GM23338 (cell line): ENCODE data around the gene PRSS27. TPM values are rescaled to one million over a fixed set of nuclear protein-coding genes. Genes with fewer than 3 reads are reported as not detected.
A peak's percentile ranks its signal among the peaks of the same experiment; 100 is the strongest.
"Not testable (repeated sequence)": the region's sequence is repeated elsewhere in the genome, so short reads cannot be mapped to it uniquely, and the experiment has no call there.

Experiments used
- ATAC-seq: fragments of 200-7000 bp; cut with Tn5 transposase; 3 replicates; pipeline ENCODE4 v1.9.1; 2020
- DNase-seq: peaks from one replicate; pipeline ENCODE4 v3.0.0-alpha.2; 2015; ENCODE audit warnings: low spot score
- H2AFZ ChIP-seq: fragments of 200-600 bp; sonication (generic); 2 replicates; pipeline ENCODE4 v1.8.0; 2016; ENCODE audit warnings: antibody characterized with exemption, mild to moderate bottlenecking, moderate library complexity
- H3F3A ChIP-seq: fragments of 200-600 bp; sonication (generic); replicated peaks from 2 replicates; pipeline ENCODE4 v1.8.0; 2017; ENCODE audit warnings: antibody characterized with exemption, mixed run types, low read depth
- H3K27ac ChIP-seq: fragments of 200-600 bp; sonication (generic); 2 replicates; pipeline ENCODE4 v1.6.1; 2016; ENCODE audit warnings: low read depth
- H3K27me3 ChIP-seq: fragments of 200-600 bp; sonication (generic); 2 replicates; pipeline ENCODE4 v1.8.0; 2016; ENCODE audit warnings: mild to moderate bottlenecking, mixed run types, moderate library complexity; ENCODE audit not compliant: insufficient read depth
- H3K36me3 ChIP-seq: fragments of 200-600 bp; sonication (generic); 2 replicates; pipeline ENCODE4 v1.8.0; 2016; ENCODE audit warnings: mild to moderate bottlenecking; ENCODE audit not compliant: insufficient read depth
- H3K4me1 ChIP-seq: fragments of 200-600 bp; sonication (generic); 2 replicates; pipeline ENCODE4 v1.8.0; 2016; ENCODE audit warnings: mild to moderate bottlenecking, moderate library complexity; ENCODE audit not compliant: insufficient read depth
- H3K4me2 ChIP-seq: fragments of 200-600 bp; sonication (generic); 2 replicates; pipeline ENCODE4 v1.7.1; 2017; ENCODE audit warnings: mixed run types
- H3K4me3 ChIP-seq: fragments of 200-600 bp; sonication (generic); 2 replicates; pipeline ENCODE4 v1.6.1; 2016; ENCODE audit warnings: mixed run types
- H3K79me2 ChIP-seq: fragments of 200-600 bp; sonication (generic); replicated peaks from 2 replicates; pipeline ENCODE4 v1.8.0; 2017; ENCODE audit warnings: mild to moderate bottlenecking; ENCODE audit not compliant: insufficient read depth
- H3K9me2 ChIP-seq: fragments of 200-600 bp; sonication (generic); 2 replicates; pipeline ENCODE4 v1.8.0; 2017; ENCODE audit not compliant: insufficient read depth
- H4K20me1 ChIP-seq: fragments of 200-600 bp; sonication (generic); replicated peaks from 2 replicates; pipeline ENCODE4 v1.8.0; 2017; ENCODE audit warnings: mild to moderate bottlenecking; ENCODE audit not compliant: insufficient read depth
- H3K27ac Mint-ChIP-seq: 2 replicates; pipeline ENCODE4 v1.8.0; 2020; ENCODE audit warnings: inconsistent platforms, mild to moderate bottlenecking, moderate library complexity, mixed read lengths
- H3K27me3 Mint-ChIP-seq: 3 replicates; pipeline ENCODE4 v1.8.0; 2022; ENCODE audit warnings: low read depth, mild to moderate bottlenecking, moderate library complexity, mixed read lengths, inconsistent platforms; ENCODE audit not compliant: insufficient read depth, poor library complexity
- H3K36me3 Mint-ChIP-seq: 3 replicates; pipeline ENCODE4 v1.8.0; 2021; ENCODE audit warnings: low read depth, mild to moderate bottlenecking, inconsistent platforms, moderate library complexity, mixed read lengths
- H3K4me1 Mint-ChIP-seq: 3 replicates; pipeline ENCODE4 v1.8.0; 2020; ENCODE audit warnings: mild to moderate bottlenecking, inconsistent platforms, mixed read lengths
- H3K4me3 Mint-ChIP-seq: 3 replicates; pipeline ENCODE4 v1.8.0; 2021; ENCODE audit warnings: moderate library complexity, mild to moderate bottlenecking, inconsistent platforms, mixed read lengths
- H3K9me3 Mint-ChIP-seq: 3 replicates; pipeline ENCODE4 v1.8.0; 2020; ENCODE audit warnings: moderate library complexity, mild to moderate bottlenecking, inconsistent platforms, mixed read lengths
- ETS1 ChIP-seq: IDR thresholded peaks from 2 replicates; pipeline ENCODE4 v1.6.1; 2016; ENCODE audit warnings: antibody characterized with exemption
- EZH2phosphoT487 ChIP-seq: fragments of 200-600 bp; sonication (generic); IDR thresholded peaks from one replicate; pipeline ENCODE4 v1.8.1; 2018; ENCODE audit warnings: antibody characterized with exemption; ENCODE audit not compliant: unreplicated experiment
- JUNB ChIP-seq: IDR thresholded peaks from one replicate; pipeline ENCODE4 v1.6.1; 2016; ENCODE audit warnings: antibody characterized with exemption; ENCODE audit not compliant: unreplicated experiment
- ZNF114 ChIP-seq: fragments of 250-450 bp; sonication (Bioruptor Pico); IDR thresholded peaks from 2 replicates; pipeline ENCODE4 v1.5.0; 2020; ENCODE audit warnings: mild to moderate bottlenecking, moderate library complexity
- polyA plus RNA-seq: library from polyadenylated mRNA; unstranded; fragments of >200 nt; fragmentation: Nextera tagmentation; extraction: Ambion mirVana; gene quantifications from 2 replicates; pipeline ENCODE4 v1.2.1, GENCODE V29; 2016
- total RNA-seq: library from RNA; depleted of rRNA; stranded (reverse); fragments of >200 nt; shearing (Covaris generic); gene quantifications from 2 replicates; pipeline ENCODE4 v1.2.3, GENCODE V29; 2014

The PRSS27 gene
- total and polyA plus RNA-seq, 2 experiments from 2014 or later: 0.73 to 1.6 TPM

- TF ChIP-seq ETS1 (peak; percentile 94), ZNF114 (CRISPR knock-in tag) (no peak), JUNB (no peak), EZH2phosphoT487 (no peak)
Measured at GRCh38 chr16:2682209-2683021, 37.6 kb downstream of the PRSS27 start, which contains the start of gene KCTD5 (continued).

- H3K79me2 ChIP-seq: peaks cover 32% of the 10 kb centered on the region
- H3F3A ChIP-seq, H3K4me1 Mint-ChIP-seq, H3K4me1 ChIP-seq, ATAC-seq, DNase-seq, H3K4me3 Mint-ChIP-seq, H3K36me3 ChIP-seq, H3K9me2 ChIP-seq, H3K27ac ChIP-seq, H3K4me3 ChIP-seq, H3K4me2 ChIP-seq, H3K27me3 ChIP-seq, H3K9me3 Mint-ChIP-seq, H4K20me1 ChIP-seq, H2AFZ ChIP-seq, H3K27me3 Mint-ChIP-seq, H3K27ac Mint-ChIP-seq: not testable (repeated sequence)
- peaks cover 16% of the 10 kb centered on the region; the same call in 2 of the 3 replicates for H3K36me3 Mint-ChIP-seq
Measured at GRCh38 chr16:2680360-2680759, 39.7 kb downstream of the PRSS27 start.

- not testable (repeated sequence) for H3K27me3 Mint-ChIP-seq, H3K4me1 Mint-ChIP-seq, H3K4me3 ChIP-seq, H3K9me2 ChIP-seq, H3K36me3 ChIP-seq, DNase-seq, H3K27me3 ChIP-seq, H3K27ac ChIP-seq, H3K27ac Mint-ChIP-seq, H3K4me1 ChIP-seq, H3K4me2 ChIP-seq, ATAC-seq, H3K4me3 Mint-ChIP-seq, H4K20me1 ChIP-seq, H2AFZ ChIP-seq, H3K9me3 Mint-ChIP-seq, H3F3A ChIP-seq
- peaks cover 31% of the 10 kb centered on the region for H3K79me2 ChIP-seq
- H3K36me3 Mint-ChIP-seq: peaks cover 16% of the 10 kb centered on the region; the same call in 2 of the 3 replicates
Measured at GRCh38 chr16:2679902-2680301, 40.1 kb downstream of the PRSS27 start.

- DNase-seq, H3K9me3 Mint-ChIP-seq, H3K4me3 Mint-ChIP-seq, H3K36me3 ChIP-seq, H3K27ac ChIP-seq, H3K4me2 ChIP-seq, H3F3A ChIP-seq, H3K27me3 Mint-ChIP-seq, H3K4me1 Mint-ChIP-seq, H3K4me1 ChIP-seq, H3K9me2 ChIP-seq, H4K20me1 ChIP-seq, ATAC-seq, H3K27me3 ChIP-seq, H3K4me3 ChIP-seq, H2AFZ ChIP-seq, H3K27ac Mint-ChIP-seq: not testable (repeated sequence)
- H3K79me2 ChIP-seq: peaks cover 21% of the 10 kb centered on the region
- peaks cover 16% of the 10 kb centered on the region; the same call in 2 of the 3 replicates for H3K36me3 Mint-ChIP-seq
Measured at GRCh38 chr16:2678206-2678965, 41.6 kb downstream of the PRSS27 start.

- peaks cover 17% of the 10 kb centered on the region for H3K79me2 ChIP-seq
- not testable (repeated sequence) for H2AFZ ChIP-seq, H3K27ac ChIP-seq, DNase-seq, H3K27ac Mint-ChIP-seq, H3K27me3 Mint-ChIP-seq, ATAC-seq, H3K9me2 ChIP-seq, H3K4me3 Mint-ChIP-seq, H3K4me1 Mint-ChIP-seq, H4K20me1 ChIP-seq, H3F3A ChIP-seq, H3K27me3 ChIP-seq, H3K4me1 ChIP-seq, H3K9me3 Mint-ChIP-seq, H3K36me3 ChIP-seq, H3K4me2 ChIP-seq, H3K4me3 ChIP-seq
- peaks cover 13% of the 10 kb centered on the region; the same call in 2 of the 3 replicates for H3K36me3 Mint-ChIP-seq
Measured at GRCh38 chr16:2676937-2677336, 43.1 kb downstream of the PRSS27 start.
